B cell (primary cell): ENCODE data around the gene EEA1. TPM values are rescaled to one million over a fixed set of nuclear protein-coding genes. Genes with fewer than 3 reads are reported as not detected.

Experiments used
- ATAC-seq: fragments of 200-7000 bp; cut with Tn5 transposase; one replicate; pipeline ENCODE4 v1.10.0; 2021; ENCODE audit warnings: low read depth, mild to moderate bottlenecking, moderate number of reproducible peaks, moderate library complexity
- CTCF ChIA-PET: fragments of 350-600 bp; sonication (Branson Sonifier 250); formaldehyde crosslinking; loops from one replicate; lab custom pipeline; 2021; ENCODE audit warnings: antibody characterized with exemption, inconsistent platforms; lab: Charles Lee
- POLR2A ChIA-PET: fragments of 350-600 bp; sonication (Branson Sonifier 250); formaldehyde crosslinking; loops from one replicate; lab custom pipeline; 2021; ENCODE audit warnings: antibody characterized with exemption; lab: Charles Lee
- DNase-seq: peaks from one replicate; pipeline ENCODE4 v3.0.0; 2013
- H2AFZ ChIP-seq: 2 replicates; pipeline ENCODE4 v1.6.1; 2012; ENCODE audit warnings: mild to moderate bottlenecking, low read depth, low read length; ENCODE audit not compliant: insufficient read depth, poor library complexity, severe bottlenecking
- H3K27ac ChIP-seq, 2 donors: 1 replicate in 1 of 2; 2 replicates in 1 of 2; pipeline ENCODE4 v1.5.1; 2012 to 2013; ENCODE audit warnings: low read length in 2 of 2, mild to moderate bottlenecking in 2 of 2, moderate library complexity in 1 of 2
- H3K27me3 ChIP-seq, 4 experiments: fragments of 200-600 bp in 1 of 4; sonication (generic) in 1 of 4; replicated peaks in 1 of 4; 1 replicate in 2 of 4; 2 replicates in 2 of 4; pipeline versions ENCODE4 v1.6.1 to v1.7.0; 2013 to 2016; ENCODE audit warnings: low read length in 3 of 4, mild to moderate bottlenecking in 2 of 4, mixed read lengths in 1 of 4, moderate library complexity in 1 of 4; ENCODE audit not compliant: insufficient read depth in 4 of 4, control insufficient read depth in 3 of 4; ENCODE audit errors: control extremely low read depth in 1 of 4
- H3K36me3 ChIP-seq, 2 experiments: replicated peaks in 1 of 2; 1 replicate in 1 of 2; 2 replicates in 1 of 2; pipeline versions ENCODE4 v1.6.1 to v1.7.1; 2013; ENCODE audit warnings: low read length in 1 of 2; ENCODE audit not compliant: insufficient read depth in 2 of 2, control insufficient read depth in 1 of 2; ENCODE audit errors: control extremely low read depth in 1 of 2, extremely low read depth in 1 of 2
- H3K4me1 ChIP-seq, 2 donors: fragments of 200-600 bp in 1 of 2; sonication (generic) in 1 of 2; 1 replicate in 1 of 2; 2 replicates in 1 of 2; pipeline versions ENCODE4 v1.5.1 to v1.6.1; 2013 to 2017; ENCODE audit warnings: low read length in 2 of 2; ENCODE audit not compliant: control insufficient read depth in 2 of 2, insufficient read depth in 2 of 2
- H3K4me2 ChIP-seq: replicated peaks from 2 replicates; pipeline ENCODE3; 2012; ENCODE audit warnings: mild to moderate bottlenecking, low read depth, low read length; ENCODE audit not compliant: poor library complexity, severe bottlenecking
- H3K4me3 ChIP-seq, 5 experiments: fragments of 200-600 bp in 1 of 5; sonication (generic) in 1 of 5; 1 replicate in 3 of 5; 2 replicates in 2 of 5; pipeline versions ENCODE4 v1.5.1 to v1.7.0; 2011 to 2016; ENCODE audit warnings: low read length in 4 of 5, mild to moderate bottlenecking in 4 of 5, low read depth in 2 of 5, control low read depth in 1 of 5, moderate library complexity in 1 of 5; ENCODE audit not compliant: insufficient read depth in 1 of 5; ENCODE audit errors: control extremely low read depth in 1 of 5, extremely low read depth in 1 of 5
- H3K79me2 ChIP-seq: fragments of 200-600 bp; sonication (generic); one replicate; pipeline ENCODE4 v1.6.0; 2016; ENCODE audit warnings: low read length; ENCODE audit not compliant: control insufficient read depth, insufficient read depth
- H3K9ac ChIP-seq: fragments of 200-600 bp; sonication (generic); 2 replicates; pipeline ENCODE4 v1.6.1; 2017; ENCODE audit warnings: mild to moderate bottlenecking, low read length, moderate library complexity
- H3K9me3 ChIP-seq, 3 donors: one replicate each; pipeline versions ENCODE4 v1.6.1 to v1.7.1; 2013; ENCODE audit warnings: low read length in 2 of 3; ENCODE audit not compliant: control insufficient read depth in 2 of 3, insufficient read depth in 1 of 3; ENCODE audit errors: control extremely low read depth in 1 of 3
- H4K20me1 ChIP-seq: 2 replicates; pipeline ENCODE4 v1.6.0; 2012; ENCODE audit warnings: mild to moderate bottlenecking, low read length; ENCODE audit not compliant: insufficient read depth, control insufficient read depth, poor library complexity, severe bottlenecking
- H3K27ac Mint-ChIP-seq: one replicate; pipeline ENCODE4 v1.8.0; 2021; ENCODE audit warnings: mixed read lengths
- H3K27me3 Mint-ChIP-seq: one replicate; pipeline ENCODE4 v1.8.0; 2021; ENCODE audit warnings: mixed read lengths
- H3K4me1 Mint-ChIP-seq: one replicate; pipeline ENCODE4 v1.8.0; 2021; ENCODE audit warnings: mixed read lengths
- H3K4me3 Mint-ChIP-seq: one replicate; pipeline ENCODE4 v1.8.0; 2021; ENCODE audit warnings: mixed read lengths
- H3K9me3 Mint-ChIP-seq: one replicate; pipeline ENCODE4 v1.8.0; 2022; ENCODE audit warnings: mixed read lengths; ENCODE audit not compliant: insufficient read depth
- EZH2 ChIP-seq: IDR thresholded peaks from 2 replicates; pipeline ENCODE4 v1.6.1; 2012; ENCODE audit warnings: borderline replicate concordance, low read depth, mild to moderate bottlenecking, moderate library complexity, low read length; ENCODE audit not compliant: insufficient read depth, poor library complexity, severe bottlenecking
- WGBS: methylation state at CpG from one replicate; pipeline ENCODE4 v1.1.5; 2013; ENCODE audit warnings: missing lambda C conversion rate; ENCODE audit not compliant: insufficient coverage; 5-methylcytosine and 5-hydroxymethylcytosine counted together
- intact Hi-C: fragments of 100-400 bp; cut with micrococcal nuclease; formaldehyde crosslinking; loops from one replicate; pipeline ENCODE4 v1.10.0; 2022
- polyA plus RNA-seq: library from polyadenylated mRNA; depleted of rRNA; stranded (reverse); fragments of >200 nt; gene quantifications from 2 replicates; pipeline ENCODE4 v1.2.3, GENCODE V29; 2012
- total RNA-seq, 2 donors: library from RNA; stranded (reverse); fragments of 120-200 nt in 1 of 2; gene quantifications; 1 replicate in 1 of 2; 2 replicates in 1 of 2; pipeline versions ENCODE4 v1.2.3 to v1.2.4, GENCODE V29; 2013 to 2022
- TF ChIP-seq, protein P1 (sequence below): fragments of 200-600 bp; IDR thresholded peaks from one replicate; pipeline ENCODE4 v1.8.0; 2022; ENCODE audit warnings: antibody characterized with exemption, mild to moderate bottlenecking

EEA1 gene
- total and polyA plus RNA-seq, 2 donors (not counting 1 experiment from before 2014, with no cell fraction given) = 1.8 to 26.3 TPM

- ChIA-PET CTCF (interaction anchor here (0.6 to 4.2 kb wide), 30 partner anchors 9 to 1317 kb away, joined by 3 to 53 read pairs (median 4); partner anchors contain the start of genes MRPL42 and UBE2N), POLR2A (interaction anchor here (0.6 kb wide), 1 partner anchor 23 kb away, joined by 3 read pairs; no protein-coding TSS in a partner anchor)
- no peak overlapping the region for H3K4me2 ChIP-seq
- Mint-ChIP-seq H3K27ac (no peak overlapping the region), H3K4me1 (no peaks in the 10 kb centered on the region), H3K9me3 (no peaks in the 10 kb centered on the region), H3K27me3 (no peaks in the 10 kb centered on the region), H3K4me3 (no peak overlapping the region)
- H3K27ac ChIP-seq = no peak overlapping the region
- H3K36me3 ChIP-seq = peaks cover 3 to 15% of the 10 kb centered on the region in 2 experiments
- H3K9ac ChIP-seq = no peak overlapping the region
- ATAC-seq (peak; percentile 98), DNase-seq (peak; percentile 75)
- no peaks in the 10 kb centered on the region for H3K9me3 ChIP-seq
- H3K4me1 ChIP-seq = no peaks in the 10 kb centered on the region
- no peaks in the 10 kb centered on the region for H4K20me1 ChIP-seq
- intact Hi-C loops = loop anchor here (1.0 to 10.0 kb wide), 9 partner anchors 144 to 1420 kb away; partner anchors contain the start of gene EEA1
- no peak overlapping the region for H2AFZ ChIP-seq
- no peaks in the 10 kb centered on the region for H3K27me3 ChIP-seq
- no peak for TF ChIP-seq EZH2
- TF ChIP-seq, protein P1, sequence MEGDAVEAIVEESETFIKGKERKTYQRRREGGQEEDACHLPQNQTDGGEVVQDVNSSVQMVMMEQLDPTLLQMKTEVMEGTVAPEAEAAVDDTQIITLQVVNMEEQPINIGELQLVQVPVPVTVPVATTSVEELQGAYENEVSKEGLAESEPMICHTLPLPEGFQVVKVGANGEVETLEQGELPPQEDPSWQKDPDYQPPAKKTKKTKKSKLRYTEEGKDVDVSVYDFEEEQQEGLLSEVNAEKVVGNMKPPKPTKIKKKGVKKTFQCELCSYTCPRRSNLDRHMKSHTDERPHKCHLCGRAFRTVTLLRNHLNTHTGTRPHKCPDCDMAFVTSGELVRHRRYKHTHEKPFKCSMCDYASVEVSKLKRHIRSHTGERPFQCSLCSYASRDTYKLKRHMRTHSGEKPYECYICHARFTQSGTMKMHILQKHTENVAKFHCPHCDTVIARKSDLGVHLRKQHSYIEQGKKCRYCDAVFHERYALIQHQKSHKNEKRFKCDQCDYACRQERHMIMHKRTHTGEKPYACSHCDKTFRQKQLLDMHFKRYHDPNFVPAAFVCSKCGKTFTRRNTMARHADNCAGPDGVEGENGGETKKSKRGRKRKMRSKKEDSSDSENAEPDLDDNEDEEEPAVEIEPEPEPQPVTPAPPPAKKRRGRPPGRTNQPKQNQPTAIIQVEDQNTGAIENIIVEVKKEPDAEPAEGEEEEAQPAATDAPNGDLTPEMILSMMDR = peak; percentile 81
- no peaks in the 10 kb centered on the region for H3K79me2 ChIP-seq
- H3K4me3 ChIP-seq = no peak overlapping the region
- WGBS = no CpG with 5 or more reads among the region's 1 CpG
Measured at GRCh38 chr12:92784797-92785562, 144.1 kb downstream of the EEA1 start.

GRCh38 chr12:92784356-92784755 lies 144.7 kb downstream of the EEA1 start:
- intact Hi-C loops = loop anchor here (2.0 to 10.0 kb wide), 4 partner anchors 202 to 1420 kb away; no protein-coding TSS in a partner anchor
- H3K36me3 ChIP-seq = peaks cover 3 to 17% of the 10 kb centered on the region in 2 experiments
- H3K27me3 ChIP-seq = no peaks in the 10 kb centered on the region
- no peak overlapping the region for H3K4me2 ChIP-seq
- TF ChIP-seq, protein P1 = no peak
- Mint-ChIP-seq H3K4me3 (no peak overlapping the region), H3K9me3 (no peaks in the 10 kb centered on the region), H3K27ac (no peak overlapping the region), H3K27me3 (no peaks in the 10 kb centered on the region), H3K4me1 (no peaks in the 10 kb centered on the region)
- H3K79me2 ChIP-seq = no peaks in the 10 kb centered on the region
- no peaks in the 10 kb centered on the region for H4K20me1 ChIP-seq
- no peak overlapping the region for H3K27ac ChIP-seq
- H3K9me3 ChIP-seq = no peaks in the 10 kb centered on the region
- H3K4me1 ChIP-seq = no peaks in the 10 kb centered on the region
- H3K9ac ChIP-seq = no peak overlapping the region
- no peak for DNase-seq
- ChIA-PET POLR2A (interaction anchor here (0.6 to 0.9 kb wide), 2 partner anchors 23 to 635 kb away, joined by 3 to 7 read pairs; no protein-coding TSS in a partner anchor), CTCF (interaction anchor here (0.6 to 4.2 kb wide), 27 partner anchors 11 to 1402 kb away, joined by 3 to 53 read pairs (median 4); no protein-coding TSS in a partner anchor)
- ATAC-seq = no peak
- no peak overlapping the region for H3K4me3 ChIP-seq
- H2AFZ ChIP-seq = no peak overlapping the region
- WGBS = no CpG with 5 or more reads among the region's 1 CpG
